CD4-positive, alpha-beta T cell treated with Interleukin-17A for 1 hour (primary cell): ENCODE data around the gene TBC1D23.
"Not testable (repeated sequence)": the region's sequence is repeated elsewhere in the genome, so short reads cannot be mapped to it uniquely, and the experiment has no call there.

ENCODE experiments used
- DNase-seq: peaks from one replicate; pipeline ENCODE4 v3.0.0-alpha.2; 2020

Gene TBC1D23

GRCh38 chr3:100260081-100260684, 609 bp upstream of the TBC1D23 start:
- DNase-seq: no peak

GRCh38 chr3:100261485-100261903, 702 bp downstream of the TBC1D23 start:
- no peak for DNase-seq

- not testable (repeated sequence) for DNase-seq
These were observed 2.1 kb downstream of the TBC1D23 start for GRCh38 chr3:100262925-100263324.

GRCh38 chr3:100263583-100263982, 2.8 kb downstream of the TBC1D23 start:
- no peak for DNase-seq

- no peak for DNase-seq
These were observed 3.5 kb downstream of the TBC1D23 start for GRCh38 chr3:100264242-100264641.

- no peak for DNase-seq
These were observed 4.2 kb downstream of the TBC1D23 start for GRCh38 chr3:100265016-100265415.

GRCh38 chr3:100266531-100266930, 5.7 kb downstream of the TBC1D23 start:
- no peak for DNase-seq

- no peak for DNase-seq
These were observed 7.4 kb downstream of the TBC1D23 start for GRCh38 chr3:100268156-100268555.

GRCh38 chr3:100269001-100269400, 8.2 kb downstream of the TBC1D23 start:
- no peak for DNase-seq

- DNase-seq: no peak
These were observed 8.8 kb downstream of the TBC1D23 start for GRCh38 chr3:100269410-100270214.

- no peak for DNase-seq
These were observed 9.4 kb downstream of the TBC1D23 start for GRCh38 chr3:100270215-100270583.

GRCh38 chr3:100271522-100271921, 10.7 kb downstream of the TBC1D23 start:
- DNase-seq: no peak

- not testable (repeated sequence) for DNase-seq
These were observed 12.2 kb downstream of the TBC1D23 start for GRCh38 chr3:100272797-100273611.

GRCh38 chr3:100274361-100274760, 13.6 kb downstream of the TBC1D23 start:
- DNase-seq: no peak

GRCh38 chr3:100277255-100277800, 16.5 kb downstream of the TBC1D23 start:
- DNase-seq: no peak

- DNase-seq: no peak
These were observed 18.1 kb downstream of the TBC1D23 start for GRCh38 chr3:100278910-100279309.

GRCh38 chr3:100288288-100288894, 27.6 kb downstream of the TBC1D23 start:
- DNase-seq: no peak

GRCh38 chr3:100289339-100289738, 28.5 kb downstream of the TBC1D23 start:
- DNase-seq: no peak

- no peak for DNase-seq
These were observed 34.3 kb downstream of the TBC1D23 start for GRCh38 chr3:100295089-100295488.

GRCh38 chr3:100297784-100298183, 37.0 kb downstream of the TBC1D23 start:
- DNase-seq: no peak

GRCh38 chr3:100299016-100299415, 38.2 kb downstream of the TBC1D23 start:
- no peak for DNase-seq

GRCh38 chr3:100306695-100307094, 45.9 kb downstream of the TBC1D23 start:
- DNase-seq: no peak
